ENCODE data around the gene ISCA2.
"Not testable (repeated sequence)": the region's sequence is repeated elsewhere in the genome, so short reads cannot be mapped to it uniquely, and the experiment has no call there.

Gene ISCA2

GRCh38 chr14:74531467-74531866 is 37.9 kb downstream of the ISCA2 start:
- Histone ChIP-seq H3K79me2 (no peaks in the 10 kb centered on the region), H3K27me3 (ENCODE audit: control insufficient read depth, insufficient read depth, low read length) (no peaks in the 10 kb centered on the region), H3K4me1 (no peaks in the 10 kb centered on the region), H3K36me3 (ENCODE audit: control insufficient read depth, insufficient read depth, low read length) (no peaks in the 10 kb centered on the region), H3K9me3 (ENCODE audit: control insufficient read depth, low read length) (no peaks in the 10 kb centered on the region), H3K27ac (no peak overlapping the region), H2AFZ (no peak overlapping the region), H3K4me3 (ENCODE audit: low read depth, low read length) (no peak overlapping the region), H3K9ac (no peak overlapping the region), H3K4me2 (ENCODE audit: low read length) (no peak overlapping the region)
- TF ChIP-seq CTCF (IDR thresholded peaks at IDR 0.05), result no peak

- H3K36me3 ChIP-seq (ENCODE audit: control insufficient read depth, insufficient read depth, low read length), result no peaks in the 10 kb centered on the region
- no peak overlapping the region for H3K4me2 ChIP-seq (ENCODE audit: low read length)
- H3K27ac ChIP-seq, result no peak overlapping the region
- H3K79me2 ChIP-seq, result no peaks in the 10 kb centered on the region
- no peak for TF ChIP-seq CTCF (IDR thresholded peaks at IDR 0.05)
- H3K27me3 ChIP-seq (ENCODE audit: control insufficient read depth, insufficient read depth, low read length), result no peaks in the 10 kb centered on the region
- H3K4me1 ChIP-seq, result no peaks in the 10 kb centered on the region
- H3K9ac ChIP-seq, result no peak overlapping the region
- no peak overlapping the region for H2AFZ ChIP-seq
- H3K9me3 ChIP-seq (ENCODE audit: control insufficient read depth, low read length), result no peaks in the 10 kb centered on the region
- no peak overlapping the region for H3K4me3 ChIP-seq (ENCODE audit: low read depth, low read length)
Observed at GRCh38 chr14:74532246-74532645, 38.7 kb downstream of the ISCA2 start.

- no peaks in the 10 kb centered on the region for H3K4me1 ChIP-seq
- H3K79me2 ChIP-seq, result no peaks in the 10 kb centered on the region
- no peaks in the 10 kb centered on the region for H3K9me3 ChIP-seq (ENCODE audit: control insufficient read depth, low read length)
- H3K4me2 ChIP-seq (ENCODE audit: low read length), result no peak overlapping the region
- H3K9ac ChIP-seq, result no peak overlapping the region
- no peaks in the 10 kb centered on the region for H3K27me3 ChIP-seq (ENCODE audit: control insufficient read depth, insufficient read depth, low read length)
- no peak for TF ChIP-seq CTCF (IDR thresholded peaks at IDR 0.05)
- no peaks in the 10 kb centered on the region for H3K36me3 ChIP-seq (ENCODE audit: control insufficient read depth, insufficient read depth, low read length)
- H2AFZ ChIP-seq, result no peak overlapping the region
- H3K27ac ChIP-seq, result no peak overlapping the region
- no peak overlapping the region for H3K4me3 ChIP-seq (ENCODE audit: low read depth, low read length)
Observed at GRCh38 chr14:74533576-74533975, 40.0 kb downstream of the ISCA2 start.

GRCh38 chr14:74535756-74536325 is 42.3 kb downstream of the ISCA2 start:
- H3K4me3 ChIP-seq (ENCODE audit: low read depth, low read length), result no peak overlapping the region
- no peak overlapping the region for H3K27ac ChIP-seq
- no peak overlapping the region for H3K4me2 ChIP-seq (ENCODE audit: low read length)
- no peak for TF ChIP-seq CTCF (IDR thresholded peaks at IDR 0.05)
- no peaks in the 10 kb centered on the region for H3K36me3 ChIP-seq (ENCODE audit: control insufficient read depth, insufficient read depth, low read length)
- no peaks in the 10 kb centered on the region for H3K79me2 ChIP-seq
- no peaks in the 10 kb centered on the region for H3K9me3 ChIP-seq (ENCODE audit: control insufficient read depth, low read length)
- H3K9ac ChIP-seq, result no peak overlapping the region
- no peak overlapping the region for H2AFZ ChIP-seq
- H3K27me3 ChIP-seq (ENCODE audit: control insufficient read depth, insufficient read depth, low read length), result no peaks in the 10 kb centered on the region
- H3K4me1 ChIP-seq, result no peaks in the 10 kb centered on the region

- H3K27ac ChIP-seq; H3K4me3 ChIP-seq (ENCODE audit: low read depth, low read length); H2AFZ ChIP-seq; H3K79me2 ChIP-seq; H3K9ac ChIP-seq; H3K27me3 ChIP-seq (ENCODE audit: control insufficient read depth, insufficient read depth, low read length); H3K4me1 ChIP-seq; H3K4me2 ChIP-seq (ENCODE audit: low read length); H3K9me3 ChIP-seq (ENCODE audit: control insufficient read depth, low read length); H3K36me3 ChIP-seq (ENCODE audit: control insufficient read depth, insufficient read depth, low read length): not testable (repeated sequence)
Observed at GRCh38 chr14:74536336-74536735, 42.8 kb downstream of the ISCA2 start.

Measured in parathyroid adenoma (tissue), 2 donors.